Endothelial cell of umbilical vein (primary cell): ENCODE results near the gene CHMP5. TPM values are rescaled to one million over a fixed set of nuclear protein-coding genes. Genes with fewer than 3 reads are reported as not detected.

Source experiments
- BruUV-seq: library from RNA; stranded (reverse); fragments of 400-500 nt; replicated peaks from 2 replicates; lab custom pipeline; 2021; lab: Mats Ljungman, UMichigan
- CTCF ChIA-PET: fragments of 300-600, 350-600 bp; sonication (Branson Sonifier 250); formaldehyde crosslinking; loops from one replicate; lab custom pipeline; 2021; ENCODE audit warnings: antibody characterized with exemption, inconsistent platforms; lab: Charles Lee
- POLR2A ChIA-PET: fragments of 300-600, 350-600 bp; sonication (Branson Sonifier 250); formaldehyde crosslinking; loops from one replicate; lab custom pipeline; 2021; ENCODE audit warnings: antibody characterized with exemption, inconsistent platforms; lab: Charles Lee
- DNase-seq: peaks from one replicate; pipeline ENCODE4 v3.0.0-alpha.2; 2011; ENCODE audit warnings: low read depth, low spot score
- FAIRE-seq: peaks from 2 replicates; lab custom pipeline; 2011; peaks lifted over from hg19 to GRCh38; lab: Jason Lieb, UNC
- H2AFZ ChIP-seq: 2 replicates; pipeline ENCODE4 v1.6.0; 2012; ENCODE audit warnings: low read depth, low read length, control low read depth, inconsistent platforms
- H3K27ac ChIP-seq: 2 replicates; pipeline ENCODE4 v1.5.1; 2011; ENCODE audit warnings: low read depth, mild to moderate bottlenecking, control low read depth, low read length, moderate library complexity; ENCODE audit not compliant: insufficient read depth
- H3K27me3 ChIP-seq, 2 experiments: 2 replicates each; pipeline versions ENCODE4 v1.6.0 to v1.6.1; 2011; ENCODE audit warnings: low read length in 2 of 2, mixed read lengths in 1 of 2; ENCODE audit not compliant: control insufficient read depth in 2 of 2, insufficient read depth in 2 of 2
- H3K36me3 ChIP-seq, 2 experiments: 2 replicates in 1 of 2; 3 replicates in 1 of 2; pipeline ENCODE4 v1.5.1; 2011; ENCODE audit warnings: low read length in 2 of 2, mild to moderate bottlenecking in 1 of 2, moderate library complexity in 1 of 2; ENCODE audit not compliant: control insufficient read depth in 2 of 2, insufficient read depth in 2 of 2; ENCODE audit errors: extremely low read depth in 1 of 2
- H3K4me1 ChIP-seq: 3 replicates; pipeline ENCODE4 v1.5.1; 2011; ENCODE audit warnings: mild to moderate bottlenecking, low read length; ENCODE audit not compliant: control insufficient read depth, insufficient read depth; ENCODE audit errors: extremely low read depth
- H3K4me2 ChIP-seq: 2 replicates; pipeline ENCODE4 v1.6.1; 2011; ENCODE audit warnings: low read length, control low read depth, mixed read lengths; ENCODE audit not compliant: insufficient read depth
- H3K4me3 ChIP-seq, 3 experiments: fragments of 200-600 bp in 1 of 3; sonication (generic), shearing (Covaris generic) in 1 of 3; replicated peaks in 1 of 3; 2 replicates each; pipeline ENCODE4 v1.5.1; 2011 to 2016; ENCODE audit warnings: control low read depth in 3 of 3, low read length in 3 of 3, mild to moderate bottlenecking in 2 of 3, inconsistent platforms in 1 of 3, low read depth in 1 of 3, moderate library complexity in 1 of 3; ENCODE audit not compliant: insufficient read depth in 1 of 3
- H3K79me2 ChIP-seq: 2 replicates; pipeline ENCODE4 v1.6.0; 2012; ENCODE audit warnings: low read length, inconsistent platforms; ENCODE audit not compliant: control insufficient read depth, insufficient read depth
- H3K9ac ChIP-seq: replicated peaks from 2 replicates; pipeline ENCODE3; 2011; ENCODE audit warnings: low read length, control low read depth; ENCODE audit not compliant: insufficient read depth; ENCODE audit errors: extremely low read depth
- H3K9me1 ChIP-seq: replicated peaks from 3 replicates; pipeline ENCODE4 v1.6.0; 2011; ENCODE audit warnings: mild to moderate bottlenecking, low read length; ENCODE audit not compliant: control insufficient read depth, insufficient read depth; ENCODE audit errors: extremely low read depth
- H3K9me3 ChIP-seq: replicated peaks from 2 replicates; pipeline ENCODE4 v1.5.1; 2012; ENCODE audit warnings: low read length, inconsistent platforms; ENCODE audit not compliant: control insufficient read depth, insufficient read depth
- H4K20me1 ChIP-seq: replicated peaks from 2 replicates; pipeline ENCODE3; 2011; ENCODE audit warnings: mild to moderate bottlenecking, low read length; ENCODE audit not compliant: control insufficient read depth, insufficient read depth; ENCODE audit errors: extremely low read depth
- EZH2 ChIP-seq: IDR thresholded peaks from 2 replicates; pipeline ENCODE4 v1.6.1; 2012; ENCODE audit warnings: borderline replicate concordance, low read depth, mild to moderate bottlenecking, moderate library complexity, low read length, inconsistent platforms; ENCODE audit not compliant: severe bottlenecking
- FOS ChIP-seq: IDR thresholded peaks from 2 replicates; pipeline ENCODE4 v1.6.1; 2011; ENCODE audit warnings: mild to moderate bottlenecking, low read length, moderate library complexity, borderline replicate concordance; ENCODE audit not compliant: insufficient read depth
- GATA2 ChIP-seq: IDR thresholded peaks from 2 replicates; pipeline ENCODE4 v1.7.0; 2011; ENCODE audit warnings: low read depth, mild to moderate bottlenecking, moderate library complexity, mixed read lengths, low read length; ENCODE audit not compliant: insufficient read length, insufficient read depth
- JUN ChIP-seq: IDR thresholded peaks from 2 replicates; pipeline ENCODE4 v1.6.1; 2011; ENCODE audit warnings: borderline replicate concordance, low read depth; ENCODE audit not compliant: insufficient read length, insufficient read depth
- MYC ChIP-seq: IDR thresholded peaks from one replicate; pipeline ENCODE4 v1.6.1; 2011; ENCODE audit warnings: mild to moderate bottlenecking, low read depth, low read length
- POLR2A ChIP-seq: IDR thresholded peaks from 2 replicates; pipeline ENCODE4 v1.6.1; 2012; ENCODE audit warnings: low read depth, mild to moderate bottlenecking, control low read depth, low read length
- POLR2AphosphoS5 ChIP-seq: IDR thresholded peaks from 2 replicates; pipeline ENCODE4 v1.6.1; 2012; ENCODE audit warnings: low read depth, mild to moderate bottlenecking, control low read depth, low read length, moderate library complexity; ENCODE audit not compliant: insufficient read depth
- dilution Hi-C: fragments of 300-500 bp; cut with MboI; formaldehyde crosslinking; loops from one replicate; pipeline ENCODE4 v1.15.0; 2019; ENCODE audit warnings: low sequenced_read_pairs; ENCODE audit not compliant: extremely low pct_ligation_motif_present
- intact Hi-C: fragments of 100-400 bp; cut with micrococcal nuclease; formaldehyde crosslinking; loops from one replicate; pipeline ENCODE4 v1.10.0; 2022
- polyA plus RNA-seq, 4 experiments: library from polyadenylated mRNA; depleted of rRNA in 3 of 4; stranded (reverse) in 3 of 4; unstranded in 1 of 4; fragments of >200 nt; gene quantifications; 2 replicates each; pipeline versions ENCODE4 v1.2.1 to v1.2.3, GENCODE V29; 2011 to 2012; ENCODE audit warnings: missing spikeins in 1 of 4
- total RNA-seq: library from RNA; stranded (reverse); gene quantifications from 2 replicates; pipeline ENCODE4 v1.2.3, GENCODE V29; 2021
- TF ChIP-seq, protein P1 (sequence below): IDR thresholded peaks from 2 replicates; pipeline ENCODE4 v1.6.1; 2011; ENCODE audit not compliant: insufficient read depth, insufficient read length
- TF ChIP-seq, protein P2 (sequence below), 2 donors: IDR thresholded peaks; 1 replicate in 1 of 2; 2 replicates in 1 of 2; pipeline ENCODE4 v1.5.1; 2011; ENCODE audit warnings: low read length in 2 of 2, mild to moderate bottlenecking in 2 of 2, moderate library complexity in 2 of 2, control low read depth in 1 of 2, inconsistent platforms in 1 of 2, low read depth in 1 of 2; ENCODE audit not compliant: insufficient read depth in 1 of 2; ENCODE audit errors: extremely low read depth in 1 of 2

Gene CHMP5
- total and polyA plus RNA-seq, 2 donors (not counting 3 experiments of a cell fraction or from before 2014, with no cell fraction given), result 33.2 to 55.8 TPM

DNA sequence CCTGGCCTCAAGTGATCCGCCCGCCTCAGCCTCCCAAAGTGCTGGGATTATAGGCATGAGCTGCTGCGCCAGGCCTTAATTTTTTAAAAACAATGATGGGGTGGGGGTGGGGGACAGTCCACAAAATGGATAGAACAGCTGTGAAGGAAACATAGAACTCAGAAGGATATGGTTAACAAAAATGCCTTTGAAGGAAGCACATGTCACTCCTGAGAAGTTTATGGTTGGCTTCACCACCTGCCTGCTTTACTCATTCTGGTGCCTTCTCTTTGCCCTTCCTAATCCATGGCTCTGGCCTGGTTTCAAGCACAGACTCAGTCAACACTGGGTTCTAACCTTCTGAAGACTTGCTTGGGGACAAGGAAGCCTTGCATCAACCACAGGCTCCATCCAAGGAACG, 10.6 kb upstream of the CHMP5 start:
- no peaks in the 10 kb centered on the region for H3K4me1 ChIP-seq
- H3K4me2 ChIP-seq, result no peak overlapping the region
- DNase-seq, result no peak
- dilution Hi-C loops (no loop called here), intact Hi-C loops (no loop called here)
- ChIA-PET CTCF (interaction anchor here (1.1 to 1.7 kb wide), 2 partner anchors 10 to 193 kb away, joined by 5 to 6 read pairs; partner anchors contain the start of genes BAG1 and CHMP5), POLR2A (interaction anchor here (0.6 to 0.7 kb wide), 2 partner anchors 21 to 266 kb away, joined by 4 to 8 read pairs; no protein-coding TSS in a partner anchor)
- H2AFZ ChIP-seq, result no peak overlapping the region
- H3K27ac ChIP-seq, result no peak overlapping the region
- no peak for TF ChIP-seq JUN
- TF ChIP-seq EZH2, result no peak
- TF ChIP-seq, protein P1, sequence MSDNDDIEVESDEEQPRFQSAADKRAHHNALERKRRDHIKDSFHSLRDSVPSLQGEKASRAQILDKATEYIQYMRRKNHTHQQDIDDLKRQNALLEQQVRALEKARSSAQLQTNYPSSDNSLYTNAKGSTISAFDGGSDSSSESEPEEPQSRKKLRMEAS, result no peak
- H3K9me3 ChIP-seq, result no peaks in the 10 kb centered on the region
- H3K4me3 ChIP-seq, result no peak overlapping the region
- H4K20me1 ChIP-seq, result no peaks in the 10 kb centered on the region
- FAIRE-seq, result no peak
- no peaks in the 10 kb centered on the region for H3K79me2 ChIP-seq
- no peaks in the 10 kb centered on the region for H3K9me1 ChIP-seq
- no peak overlapping the region for H3K9ac ChIP-seq
- peaks cover 33 to 36% of the 10 kb centered on the region in 2 experiments for H3K36me3 ChIP-seq
- no TSS peak for BruUV-seq
- H3K27me3 ChIP-seq, result no peaks in the 10 kb centered on the region

DNA sequence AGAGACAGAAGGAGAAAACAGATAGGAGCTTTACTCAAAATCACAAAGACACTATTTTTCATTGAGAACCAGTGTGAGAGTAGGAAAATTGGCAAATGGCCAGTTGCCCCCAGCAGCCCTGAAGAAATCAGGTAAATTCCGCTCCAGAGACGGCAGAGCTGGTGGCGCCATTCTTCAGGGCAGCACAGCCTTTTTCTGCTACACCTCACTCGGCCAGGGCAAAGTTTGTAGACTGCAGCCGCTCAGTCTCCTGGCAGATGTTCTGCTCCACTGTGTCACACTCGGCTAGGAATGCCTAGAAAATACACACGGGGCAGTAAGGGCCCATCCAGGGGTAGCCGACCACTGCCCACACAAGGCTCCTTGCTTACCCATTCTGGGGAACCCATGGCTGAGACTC, 9.8 kb upstream of the CHMP5 start:
- Histone ChIP-seq H3K4me3 (no peak overlapping the region), H3K9ac (no peak overlapping the region), H3K4me2 (no peak overlapping the region), H3K36me3 (peaks cover 41 to 44% of the 10 kb centered on the region in 2 experiments), H3K27ac (no peak overlapping the region), H2AFZ (no peak overlapping the region), H3K79me2 (no peaks in the 10 kb centered on the region), H4K20me1 (no peaks in the 10 kb centered on the region), H3K9me1 (no peaks in the 10 kb centered on the region), H3K27me3 (no peaks in the 10 kb centered on the region), H3K9me3 (no peaks in the 10 kb centered on the region), H3K4me1 (no peaks in the 10 kb centered on the region)
- POLR2A ChIA-PET, result no interaction called here
- no peak for TF ChIP-seq EZH2
- TF ChIP-seq POLR2A, result no peak
- TF ChIP-seq MYC, result no peak
- no peak for TF ChIP-seq JUN
- TF ChIP-seq, protein P1, result no peak
- TF ChIP-seq GATA2, result no peak
- TF ChIP-seq, protein P2, sequence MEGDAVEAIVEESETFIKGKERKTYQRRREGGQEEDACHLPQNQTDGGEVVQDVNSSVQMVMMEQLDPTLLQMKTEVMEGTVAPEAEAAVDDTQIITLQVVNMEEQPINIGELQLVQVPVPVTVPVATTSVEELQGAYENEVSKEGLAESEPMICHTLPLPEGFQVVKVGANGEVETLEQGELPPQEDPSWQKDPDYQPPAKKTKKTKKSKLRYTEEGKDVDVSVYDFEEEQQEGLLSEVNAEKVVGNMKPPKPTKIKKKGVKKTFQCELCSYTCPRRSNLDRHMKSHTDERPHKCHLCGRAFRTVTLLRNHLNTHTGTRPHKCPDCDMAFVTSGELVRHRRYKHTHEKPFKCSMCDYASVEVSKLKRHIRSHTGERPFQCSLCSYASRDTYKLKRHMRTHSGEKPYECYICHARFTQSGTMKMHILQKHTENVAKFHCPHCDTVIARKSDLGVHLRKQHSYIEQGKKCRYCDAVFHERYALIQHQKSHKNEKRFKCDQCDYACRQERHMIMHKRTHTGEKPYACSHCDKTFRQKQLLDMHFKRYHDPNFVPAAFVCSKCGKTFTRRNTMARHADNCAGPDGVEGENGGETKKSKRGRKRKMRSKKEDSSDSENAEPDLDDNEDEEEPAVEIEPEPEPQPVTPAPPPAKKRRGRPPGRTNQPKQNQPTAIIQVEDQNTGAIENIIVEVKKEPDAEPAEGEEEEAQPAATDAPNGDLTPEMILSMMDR (IDR thresholded peaks at IDR 0.05; ENCODE audit: extremely low read depth in 1 of 2, insufficient read depth in 1 of 2, low read depth in 1 of 2, low read length in 2 of 2), result no peak
- no peak for TF ChIP-seq FOS
- TF ChIP-seq POLR2AphosphoS5, result no peak
- CTCF ChIA-PET, result no interaction called here
- FAIRE-seq, result no peak
- intact Hi-C loops, result no loop called here
- no TSS peak for BruUV-seq
- DNase-seq, result no peak
- dilution Hi-C loops, result no loop called here
